ENCODE results near the gene KDM4B. TPM values are rescaled to one million over a fixed set of nuclear protein-coding genes. Genes with fewer than 3 reads are reported as not detected.

The KDM4B gene
- total RNA-seq, 1 donor from 2014 or later, result 153 TPM

DNA sequence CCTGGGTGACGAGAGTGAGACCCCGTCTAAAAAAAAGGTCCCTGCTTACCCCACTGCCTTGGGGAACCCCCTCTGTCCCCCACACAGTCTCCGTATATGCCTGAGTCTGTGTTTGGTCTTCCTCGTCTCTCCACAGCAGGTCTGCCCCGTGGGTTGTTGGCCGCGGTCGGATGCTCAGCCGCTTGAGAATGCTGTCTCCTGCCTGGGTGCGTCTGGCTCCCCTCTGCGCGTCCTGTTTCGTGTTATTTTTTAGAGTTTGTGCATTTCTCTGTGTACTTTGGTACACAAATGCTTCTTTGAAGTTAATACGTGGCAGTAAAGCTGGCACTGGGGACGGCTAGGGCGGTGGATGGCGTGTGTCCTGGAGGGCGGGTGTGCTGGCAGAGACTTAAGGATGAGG is 34.9 kb downstream of the KDM4B start:
- H3K4me1 Mint-ChIP-seq (ENCODE audit: low read depth, unreplicated experiment), result peaks cover 15% of the 10 kb centered on the region
- TF ChIP-seq CTCF (IDR thresholded peaks at IDR 0.05; ENCODE audit: partially characterized antibody, unreplicated experiment), result no peak
- peaks cover 5% of the 10 kb centered on the region for H3K36me3 Mint-ChIP-seq (ENCODE audit: unreplicated experiment)
- H3K9me3 Mint-ChIP-seq (ENCODE audit: unreplicated experiment), result peaks cover 10% of the 10 kb centered on the region
- H3K27me3 Mint-ChIP-seq (ENCODE audit: unreplicated experiment), result peaks cover 14% of the 10 kb centered on the region
- no peak overlapping the region for H3K4me3 Mint-ChIP-seq (ENCODE audit: unreplicated experiment)
- DNase-seq, result no peak
- H3K27ac Mint-ChIP-seq (ENCODE audit: unreplicated experiment), result no peak overlapping the region

GRCh38 chr19:5005096-5005495 is 36.2 kb downstream of the KDM4B start:
- no peak overlapping the region for H3K27ac Mint-ChIP-seq (ENCODE audit: unreplicated experiment)
- peaks cover 5% of the 10 kb centered on the region for H3K36me3 Mint-ChIP-seq (ENCODE audit: unreplicated experiment)
- no peak for DNase-seq
- H3K4me1 Mint-ChIP-seq (ENCODE audit: low read depth, unreplicated experiment), result peaks cover 15% of the 10 kb centered on the region
- no peak for TF ChIP-seq CTCF (IDR thresholded peaks at IDR 0.05; ENCODE audit: partially characterized antibody, unreplicated experiment)
- peaks cover 14% of the 10 kb centered on the region for H3K27me3 Mint-ChIP-seq (ENCODE audit: unreplicated experiment)
- H3K4me3 Mint-ChIP-seq (ENCODE audit: unreplicated experiment), result peak overlapping the region; percentile 13
- H3K9me3 Mint-ChIP-seq (ENCODE audit: unreplicated experiment), result peaks cover 10% of the 10 kb centered on the region

DNA sequence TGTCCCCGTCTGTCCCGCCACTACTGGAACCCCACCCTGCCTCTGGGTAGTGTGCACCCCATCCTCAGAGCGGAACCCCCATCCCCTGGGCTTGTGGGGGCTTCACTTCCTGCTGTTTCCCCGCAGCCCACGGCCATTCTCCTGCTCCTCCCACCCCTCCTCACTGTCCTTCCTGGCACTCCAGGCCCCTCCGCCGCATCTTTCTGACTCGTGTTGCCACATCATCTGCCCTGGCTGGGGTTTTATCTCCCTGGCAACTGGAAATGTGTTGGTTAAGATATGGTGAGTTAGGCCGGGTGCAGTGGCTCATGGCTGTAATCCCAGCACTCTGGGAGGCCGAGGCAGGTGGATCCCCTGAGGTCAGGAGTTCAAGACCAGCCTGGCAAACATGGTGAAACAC is 37.3 kb downstream of the KDM4B start:
- Mint-ChIP-seq H3K9me3 (ENCODE audit: unreplicated experiment) (peaks cover 10% of the 10 kb centered on the region), H3K4me3 (ENCODE audit: unreplicated experiment) (no peak overlapping the region), H3K27ac (ENCODE audit: unreplicated experiment) (peak overlapping the region; percentile 62), H3K27me3 (ENCODE audit: unreplicated experiment) (peaks cover 14% of the 10 kb centered on the region), H3K36me3 (ENCODE audit: unreplicated experiment) (peaks cover 5% of the 10 kb centered on the region), H3K4me1 (ENCODE audit: low read depth, unreplicated experiment) (peaks cover 18% of the 10 kb centered on the region)
- no peak for TF ChIP-seq CTCF (IDR thresholded peaks at IDR 0.05; ENCODE audit: partially characterized antibody, unreplicated experiment)
- DNase-seq, result no peak

DNA sequence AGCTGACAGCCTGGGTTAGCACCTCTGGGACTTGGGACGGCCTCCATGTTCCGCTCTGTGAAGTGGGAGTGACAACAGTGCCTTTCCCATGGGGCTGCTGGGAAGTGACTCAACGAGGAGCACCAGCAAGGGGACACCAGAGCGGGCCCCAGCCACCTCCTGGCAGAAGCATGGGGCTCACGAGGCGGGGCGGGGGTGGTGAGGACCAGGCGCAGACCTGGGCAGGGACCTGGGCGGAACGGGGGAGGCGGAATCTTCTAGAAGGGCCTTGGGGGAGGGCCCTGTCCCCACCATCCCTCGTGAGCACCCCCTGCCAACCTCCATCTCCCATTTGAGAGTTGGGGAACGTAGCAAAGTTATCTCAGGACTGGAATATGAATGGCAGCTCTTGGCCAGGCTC is 37.9 kb downstream of the KDM4B start:
- DNase-seq, result no peak
- Mint-ChIP-seq H3K27ac (ENCODE audit: unreplicated experiment) (no peak overlapping the region), H3K9me3 (ENCODE audit: unreplicated experiment) (peaks cover 10% of the 10 kb centered on the region), H3K27me3 (ENCODE audit: unreplicated experiment) (peaks cover 11% of the 10 kb centered on the region), H3K4me3 (ENCODE audit: unreplicated experiment) (no peak overlapping the region), H3K36me3 (ENCODE audit: unreplicated experiment) (peaks cover 5% of the 10 kb centered on the region), H3K4me1 (ENCODE audit: low read depth, unreplicated experiment) (peaks cover 16% of the 10 kb centered on the region)
- no peak for TF ChIP-seq CTCF (IDR thresholded peaks at IDR 0.05; ENCODE audit: partially characterized antibody, unreplicated experiment)

DNA sequence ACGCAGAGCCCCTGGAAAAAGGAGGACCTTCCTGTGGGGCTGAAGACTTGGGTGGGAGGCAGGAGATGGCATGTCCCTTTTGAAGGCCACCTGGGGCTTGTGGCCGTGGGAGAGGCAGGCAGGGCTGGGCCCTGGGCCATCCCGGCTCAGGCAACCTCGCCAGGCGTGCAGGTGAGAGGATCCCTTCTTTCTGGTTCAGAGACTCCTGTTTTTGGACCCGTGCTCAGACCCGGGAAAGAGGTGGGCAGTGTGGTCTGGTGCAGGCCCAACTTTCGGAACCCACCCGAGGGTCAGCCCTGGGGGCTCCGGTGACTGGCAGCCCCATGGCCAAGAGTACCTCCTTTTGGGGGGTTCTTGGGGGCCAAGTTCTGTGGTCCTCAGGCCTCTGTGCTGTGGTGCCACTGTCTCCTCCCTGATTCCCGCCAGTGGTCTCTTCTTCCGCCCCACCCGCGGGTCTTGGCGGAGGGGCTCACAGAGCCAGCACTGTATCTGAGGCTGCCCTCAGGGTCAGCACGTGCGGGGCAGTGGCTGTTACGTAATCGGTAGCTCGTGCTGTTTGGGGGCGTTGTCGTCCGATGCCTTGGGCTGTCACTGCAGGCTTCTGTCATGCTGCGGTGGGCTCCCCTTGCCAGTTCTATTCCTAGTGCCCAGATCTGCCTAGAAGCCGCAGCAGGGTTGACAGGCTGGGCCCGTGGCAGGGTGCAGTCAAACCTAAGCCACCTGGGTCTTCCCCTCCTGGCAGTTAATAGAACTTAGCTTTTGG is 42.7 kb downstream of the KDM4B start:
- peaks cover 9% of the 10 kb centered on the region for H3K36me3 Mint-ChIP-seq (ENCODE audit: unreplicated experiment)
- peaks cover 13% of the 10 kb centered on the region for H3K4me1 Mint-ChIP-seq (ENCODE audit: low read depth, unreplicated experiment)
- no peak for DNase-seq
- H3K9me3 Mint-ChIP-seq (ENCODE audit: unreplicated experiment), result peaks cover 7% of the 10 kb centered on the region
- peaks cover 6% of the 10 kb centered on the region for H3K27me3 Mint-ChIP-seq (ENCODE audit: unreplicated experiment)
- no peak for TF ChIP-seq CTCF (IDR thresholded peaks at IDR 0.05; ENCODE audit: partially characterized antibody, unreplicated experiment)
- no peak overlapping the region for H3K27ac Mint-ChIP-seq (ENCODE audit: unreplicated experiment)
- H3K4me3 Mint-ChIP-seq (ENCODE audit: unreplicated experiment), result no peak overlapping the region

All from glutamatergic neuron (in vitro differentiated cells).